ENCODE data around the gene SLC37A1.

The SLC37A1 gene

GRCh38 chr21:42562816-42563215 lies 49.2 kb downstream of the SLC37A1 start:
- DNase-seq (ENCODE audit: low read depth) = no peak

GRCh38 chr21:42563261-42563660 lies 49.6 kb downstream of the SLC37A1 start:
- DNase-seq (ENCODE audit: low read depth) = no peak

- no peak for DNase-seq (ENCODE audit: low read depth)
Observed at GRCh38 chr21:42563686-42564085, 50.0 kb downstream of the SLC37A1 start.

GRCh38 chr21:42564561-42564971 lies 50.9 kb downstream of the SLC37A1 start:
- DNase-seq (ENCODE audit: low read depth) = no peak

GRCh38 chr21:42565206-42565810 lies 51.7 kb downstream of the SLC37A1 start:
- no peak for DNase-seq (ENCODE audit: low read depth)

DNA sequence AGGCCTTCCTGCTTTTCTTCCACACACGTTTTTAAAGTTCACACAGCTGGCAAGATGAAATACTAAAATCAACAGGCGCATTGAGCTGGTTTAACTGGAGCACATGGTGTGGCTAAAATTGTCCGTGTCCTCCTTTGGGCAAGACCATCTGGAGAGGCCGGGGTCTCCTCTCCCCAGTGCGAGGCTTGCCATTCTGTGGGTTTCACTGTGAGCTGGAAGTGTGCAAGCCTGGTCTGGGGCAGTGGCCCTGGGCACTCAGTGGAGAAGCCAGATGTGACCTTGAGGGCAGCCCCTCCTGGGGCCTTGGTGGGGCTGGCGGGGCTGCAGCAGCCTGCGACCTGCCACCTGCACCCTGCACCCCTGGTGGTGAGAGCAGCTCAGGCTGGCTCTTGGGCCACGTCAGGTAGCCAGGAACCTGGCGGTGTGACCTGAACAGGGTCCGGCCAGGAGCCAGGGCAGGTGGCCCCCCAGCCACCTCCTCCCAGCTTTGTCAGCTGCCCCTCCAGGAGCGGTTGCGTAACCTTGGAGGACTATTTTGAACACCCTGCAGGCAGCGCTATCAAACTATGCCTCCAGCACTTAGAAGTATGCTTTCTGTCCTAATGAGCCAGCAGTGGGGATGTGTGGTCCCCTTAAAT lies 52.4 kb downstream of the SLC37A1 start:
- DNase-seq (ENCODE audit: low read depth) = no peak

DNA sequence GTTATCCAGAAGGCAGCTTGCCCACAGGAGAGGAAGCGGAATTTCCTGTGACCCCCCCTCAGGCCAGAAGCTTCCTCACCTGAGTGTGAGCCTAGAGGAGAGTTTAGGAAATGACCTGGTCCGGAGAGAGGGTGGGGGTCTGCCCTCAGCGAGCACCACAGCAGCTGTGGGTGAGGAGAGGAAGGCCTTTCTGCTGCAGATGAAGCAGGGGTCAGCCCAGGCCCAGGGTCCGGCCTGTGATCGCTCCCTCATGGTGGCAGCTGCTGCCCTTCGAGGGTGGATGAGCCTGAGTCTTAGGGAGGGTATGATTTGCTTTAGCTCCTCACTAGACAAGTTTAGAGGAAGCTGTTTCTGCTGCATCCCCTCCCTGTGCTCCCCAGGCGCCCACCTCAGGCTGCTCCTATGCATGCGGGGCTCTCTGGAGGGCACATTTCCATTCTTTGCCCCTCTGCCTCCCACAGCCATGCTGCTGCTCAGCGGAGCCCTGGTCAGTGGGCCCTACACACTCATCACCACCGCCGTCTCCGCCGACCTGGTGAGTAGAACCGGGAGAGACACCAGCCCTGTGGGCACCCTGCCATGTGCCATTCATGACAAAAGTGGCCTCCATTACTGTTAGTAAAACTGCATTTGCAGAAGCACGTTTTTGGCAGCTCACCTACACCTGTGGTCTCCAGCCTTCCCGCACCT lies 53.0 kb downstream of the SLC37A1 start:
- DNase-seq (ENCODE audit: low read depth) = no peak

GRCh38 chr21:42567214-42567555 lies 53.5 kb downstream of the SLC37A1 start:
- DNase-seq (ENCODE audit: low read depth) = no peak

- DNase-seq (ENCODE audit: low read depth) = no peak
Observed at GRCh38 chr21:42567861-42568260, 54.2 kb downstream of the SLC37A1 start.

GRCh38 chr21:42568376-42568775 lies 54.7 kb downstream of the SLC37A1 start:
- DNase-seq (ENCODE audit: low read depth) = no peak

- no peak for DNase-seq (ENCODE audit: low read depth)
Observed at GRCh38 chr21:42568866-42569731, 55.4 kb downstream of the SLC37A1 start.

DNA sequence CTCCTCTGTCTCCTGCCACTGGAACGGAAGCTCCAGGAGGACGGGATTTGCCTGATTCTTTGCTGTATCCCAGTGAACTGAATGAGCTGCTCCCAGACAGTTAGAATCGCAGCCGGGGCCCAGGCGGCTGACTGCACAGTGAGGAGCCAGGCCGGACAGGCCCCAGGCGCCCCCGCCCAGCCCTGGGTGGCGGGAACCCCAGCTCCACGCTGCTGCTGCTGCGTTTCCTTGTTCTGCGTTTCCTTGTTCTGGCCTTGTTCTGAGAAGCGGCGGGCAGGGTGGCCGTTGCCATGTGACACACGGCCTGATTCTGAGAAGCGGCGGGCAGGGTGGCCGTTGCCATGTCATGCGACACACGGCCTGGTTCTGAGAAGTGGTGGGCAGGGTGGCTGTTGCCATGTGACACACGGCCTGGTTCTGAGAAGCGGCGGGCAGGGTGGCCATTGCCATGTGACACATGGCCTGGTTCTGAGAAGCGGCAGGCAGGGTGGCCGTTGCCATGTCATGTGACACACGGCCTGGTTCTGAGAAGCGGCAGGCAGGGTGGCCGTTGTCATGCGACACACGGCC lies 56.2 kb downstream of the SLC37A1 start:
- DNase-seq (ENCODE audit: low read depth) = no peak

DNA sequence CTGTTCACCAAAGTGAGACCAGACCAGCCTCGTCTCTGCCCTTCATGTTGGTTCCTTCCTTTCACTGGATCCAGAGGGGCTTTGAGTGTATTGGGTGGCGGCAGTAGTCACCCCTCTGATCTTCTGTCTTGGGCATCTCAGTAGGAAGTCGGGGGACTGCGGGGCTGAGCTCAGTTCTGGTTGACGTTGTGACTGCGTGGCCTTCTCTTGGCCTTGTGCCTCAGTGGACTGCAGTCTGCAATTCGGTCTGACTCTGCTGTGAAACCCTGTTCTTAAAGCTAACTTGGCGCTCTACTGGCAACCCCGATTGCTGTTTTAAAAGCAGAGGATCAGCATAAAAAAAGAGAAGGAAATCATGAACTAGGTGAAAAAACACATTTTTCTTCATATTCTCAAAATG lies 56.7 kb downstream of the SLC37A1 start:
- DNase-seq (ENCODE audit: low read depth) = no peak

DNA sequence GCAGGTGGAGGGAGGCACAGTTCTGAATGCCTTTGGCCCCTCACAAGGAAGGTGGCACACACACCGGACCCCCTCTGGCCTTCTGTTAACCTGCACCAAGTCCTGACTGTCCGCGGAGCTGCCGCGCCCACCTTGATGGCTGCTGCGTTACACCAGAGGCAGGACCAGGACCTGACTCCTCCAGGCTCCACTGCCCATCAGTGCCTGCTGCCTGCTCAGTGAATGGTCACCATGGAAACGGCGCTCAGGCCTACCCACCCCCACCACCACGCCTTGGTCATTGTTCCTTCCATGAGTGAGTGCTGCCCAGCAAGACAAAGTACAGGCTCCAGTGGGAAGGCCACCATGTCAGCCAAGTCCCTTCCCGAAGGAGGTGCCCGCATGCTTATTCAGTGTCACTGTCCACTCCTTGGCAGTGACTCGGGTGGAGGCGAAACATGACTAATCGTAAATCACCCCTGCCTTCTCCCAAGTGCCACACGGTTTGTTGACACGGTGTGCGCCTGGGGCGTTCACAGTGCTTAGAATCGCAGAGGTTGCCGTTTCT lies 57.3 kb downstream of the SLC37A1 start:
- DNase-seq (ENCODE audit: low read depth) = no peak

DNA sequence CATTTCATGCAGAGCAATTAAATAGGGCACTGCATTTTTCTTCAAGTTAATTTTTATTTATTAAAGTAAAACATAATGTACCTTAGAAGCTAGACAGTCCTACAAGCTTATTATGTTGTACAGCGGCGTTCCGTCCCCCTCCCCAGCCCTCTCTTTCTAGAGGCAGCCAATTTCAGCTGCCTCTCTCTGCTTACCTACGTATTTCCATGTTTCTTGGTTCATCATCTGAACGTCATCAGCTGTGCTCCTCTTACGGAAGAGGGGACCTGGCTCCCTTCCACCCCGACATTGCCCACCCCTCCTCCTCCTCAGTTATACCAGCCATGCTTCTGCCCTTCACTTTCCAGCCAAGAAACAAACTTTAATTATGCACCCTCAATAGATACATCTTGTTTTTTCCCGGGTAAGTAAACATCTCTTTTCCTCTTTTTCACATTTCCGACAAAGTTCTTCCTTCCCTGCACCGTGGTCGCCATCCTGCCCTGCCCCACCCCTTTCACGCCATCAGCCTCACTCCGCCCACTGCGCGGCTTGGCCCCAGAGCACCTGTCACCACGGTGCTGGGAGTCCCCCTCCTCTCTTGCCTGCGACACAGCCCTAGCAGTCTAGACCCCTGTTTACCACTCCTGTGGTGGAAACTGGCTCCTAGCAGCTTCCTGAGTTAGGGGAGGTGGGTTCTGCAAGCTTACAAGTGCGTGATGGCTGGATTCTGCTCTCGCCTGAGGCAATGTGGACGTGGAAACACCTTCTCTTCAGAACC lies 57.9 kb downstream of the SLC37A1 start:
- DNase-seq (ENCODE audit: low read depth) = no peak

GRCh38 chr21:42572906-42573495 lies 59.3 kb downstream of the SLC37A1 start:
- DNase-seq (ENCODE audit: low read depth) = no peak

GRCh38 chr21:42574234-42575027 lies 60.8 kb downstream of the SLC37A1 start:
- DNase-seq (ENCODE audit: low read depth) = peak; percentile 28

GRCh38 chr21:42575111-42575510 lies 61.5 kb downstream of the SLC37A1 start:
- DNase-seq (ENCODE audit: low read depth) = no peak

- DNase-seq (ENCODE audit: low read depth) = no peak
Observed at GRCh38 chr21:42576639-42577038, 63.0 kb downstream of the SLC37A1 start.

GRCh38 chr21:42578034-42578433 lies 64.4 kb downstream of the SLC37A1 start:
- DNase-seq (ENCODE audit: low read depth) = no peak
